Endothelial cell of umbilical vein (primary cell): ENCODE data around the gene NUP214. TPM values are rescaled to one million over a fixed set of nuclear protein-coding genes. Genes with fewer than 3 reads are reported as not detected.

Experiments
- BruUV-seq: library from RNA; stranded (reverse); fragments of 400-500 nt; replicated peaks from 2 replicates; lab custom pipeline; 2021; lab: Mats Ljungman, UMichigan
- CTCF ChIA-PET: fragments of 300-600, 350-600 bp; sonication (Branson Sonifier 250); formaldehyde crosslinking; loops from one replicate; lab custom pipeline; 2021; ENCODE audit warnings: antibody characterized with exemption, inconsistent platforms; lab: Charles Lee
- POLR2A ChIA-PET: fragments of 300-600, 350-600 bp; sonication (Branson Sonifier 250); formaldehyde crosslinking; loops from one replicate; lab custom pipeline; 2021; ENCODE audit warnings: antibody characterized with exemption, inconsistent platforms; lab: Charles Lee
- DNase-seq: peaks from one replicate; pipeline ENCODE4 v3.0.0-alpha.2; 2011; ENCODE audit warnings: low read depth, low spot score
- FAIRE-seq: peaks from 2 replicates; lab custom pipeline; 2011; peaks lifted over from hg19 to GRCh38; lab: Jason Lieb, UNC
- H2AFZ ChIP-seq: 2 replicates; pipeline ENCODE4 v1.6.0; 2012; ENCODE audit warnings: low read depth, low read length, control low read depth, inconsistent platforms
- H3K27ac ChIP-seq: 2 replicates; pipeline ENCODE4 v1.5.1; 2011; ENCODE audit warnings: low read depth, mild to moderate bottlenecking, control low read depth, low read length, moderate library complexity; ENCODE audit not compliant: insufficient read depth
- H3K27me3 ChIP-seq, 2 experiments: 2 replicates each; pipeline versions ENCODE4 v1.6.0 to v1.6.1; 2011; ENCODE audit warnings: low read length in 2 of 2, mixed read lengths in 1 of 2; ENCODE audit not compliant: control insufficient read depth in 2 of 2, insufficient read depth in 2 of 2
- H3K36me3 ChIP-seq, 2 experiments: 2 replicates in 1 of 2; 3 replicates in 1 of 2; pipeline ENCODE4 v1.5.1; 2011; ENCODE audit warnings: low read length in 2 of 2, mild to moderate bottlenecking in 1 of 2, moderate library complexity in 1 of 2; ENCODE audit not compliant: control insufficient read depth in 2 of 2, insufficient read depth in 2 of 2; ENCODE audit errors: extremely low read depth in 1 of 2
- H3K4me1 ChIP-seq: 3 replicates; pipeline ENCODE4 v1.5.1; 2011; ENCODE audit warnings: mild to moderate bottlenecking, low read length; ENCODE audit not compliant: control insufficient read depth, insufficient read depth; ENCODE audit errors: extremely low read depth
- H3K4me2 ChIP-seq: 2 replicates; pipeline ENCODE4 v1.6.1; 2011; ENCODE audit warnings: low read length, control low read depth, mixed read lengths; ENCODE audit not compliant: insufficient read depth
- H3K4me3 ChIP-seq, 3 experiments: fragments of 200-600 bp in 1 of 3; sonication (generic), shearing (Covaris generic) in 1 of 3; replicated peaks in 1 of 3; 2 replicates each; pipeline ENCODE4 v1.5.1; 2011 to 2016; ENCODE audit warnings: control low read depth in 3 of 3, low read length in 3 of 3, mild to moderate bottlenecking in 2 of 3, inconsistent platforms in 1 of 3, low read depth in 1 of 3, moderate library complexity in 1 of 3; ENCODE audit not compliant: insufficient read depth in 1 of 3
- H3K79me2 ChIP-seq: 2 replicates; pipeline ENCODE4 v1.6.0; 2012; ENCODE audit warnings: low read length, inconsistent platforms; ENCODE audit not compliant: control insufficient read depth, insufficient read depth
- H3K9ac ChIP-seq: replicated peaks from 2 replicates; pipeline ENCODE3; 2011; ENCODE audit warnings: low read length, control low read depth; ENCODE audit not compliant: insufficient read depth; ENCODE audit errors: extremely low read depth
- H3K9me1 ChIP-seq: replicated peaks from 3 replicates; pipeline ENCODE4 v1.6.0; 2011; ENCODE audit warnings: mild to moderate bottlenecking, low read length; ENCODE audit not compliant: control insufficient read depth, insufficient read depth; ENCODE audit errors: extremely low read depth
- H3K9me3 ChIP-seq: replicated peaks from 2 replicates; pipeline ENCODE4 v1.5.1; 2012; ENCODE audit warnings: low read length, inconsistent platforms; ENCODE audit not compliant: control insufficient read depth, insufficient read depth
- H4K20me1 ChIP-seq: replicated peaks from 2 replicates; pipeline ENCODE3; 2011; ENCODE audit warnings: mild to moderate bottlenecking, low read length; ENCODE audit not compliant: control insufficient read depth, insufficient read depth; ENCODE audit errors: extremely low read depth
- EZH2 ChIP-seq: IDR thresholded peaks from 2 replicates; pipeline ENCODE4 v1.6.1; 2012; ENCODE audit warnings: borderline replicate concordance, low read depth, mild to moderate bottlenecking, moderate library complexity, low read length, inconsistent platforms; ENCODE audit not compliant: severe bottlenecking
- FOS ChIP-seq: IDR thresholded peaks from 2 replicates; pipeline ENCODE4 v1.6.1; 2011; ENCODE audit warnings: mild to moderate bottlenecking, low read length, moderate library complexity, borderline replicate concordance; ENCODE audit not compliant: insufficient read depth
- GATA2 ChIP-seq: IDR thresholded peaks from 2 replicates; pipeline ENCODE4 v1.7.0; 2011; ENCODE audit warnings: low read depth, mild to moderate bottlenecking, moderate library complexity, mixed read lengths, low read length; ENCODE audit not compliant: insufficient read length, insufficient read depth
- JUN ChIP-seq: IDR thresholded peaks from 2 replicates; pipeline ENCODE4 v1.6.1; 2011; ENCODE audit warnings: borderline replicate concordance, low read depth; ENCODE audit not compliant: insufficient read length, insufficient read depth
- MYC ChIP-seq: IDR thresholded peaks from one replicate; pipeline ENCODE4 v1.6.1; 2011; ENCODE audit warnings: mild to moderate bottlenecking, low read depth, low read length
- POLR2A ChIP-seq: IDR thresholded peaks from 2 replicates; pipeline ENCODE4 v1.6.1; 2012; ENCODE audit warnings: low read depth, mild to moderate bottlenecking, control low read depth, low read length
- POLR2AphosphoS5 ChIP-seq: IDR thresholded peaks from 2 replicates; pipeline ENCODE4 v1.6.1; 2012; ENCODE audit warnings: low read depth, mild to moderate bottlenecking, control low read depth, low read length, moderate library complexity; ENCODE audit not compliant: insufficient read depth
- dilution Hi-C: fragments of 300-500 bp; cut with MboI; formaldehyde crosslinking; loops from one replicate; pipeline ENCODE4 v1.15.0; 2019; ENCODE audit warnings: low sequenced_read_pairs; ENCODE audit not compliant: extremely low pct_ligation_motif_present
- intact Hi-C: fragments of 100-400 bp; cut with micrococcal nuclease; formaldehyde crosslinking; loops from one replicate; pipeline ENCODE4 v1.10.0; 2022
- polyA plus RNA-seq, 4 experiments: library from polyadenylated mRNA; depleted of rRNA in 3 of 4; stranded (reverse) in 3 of 4; unstranded in 1 of 4; fragments of >200 nt; gene quantifications; 2 replicates each; pipeline versions ENCODE4 v1.2.1 to v1.2.3, GENCODE V29; 2011 to 2012; ENCODE audit warnings: missing spikeins in 1 of 4
- small RNA-seq: library from RNA; depleted of rRNA; stranded (forward); fragments of <200 nt; gene quantifications from one replicate; pipeline ENCODE3, GENCODE V24; 2012; ENCODE audit warnings: low replicate concordance, low read depth; ENCODE audit not compliant: insufficient read depth, insufficient read length
- total RNA-seq: library from RNA; stranded (reverse); gene quantifications from 2 replicates; pipeline ENCODE4 v1.2.3, GENCODE V29; 2021
- TF ChIP-seq, protein P1 (sequence below), 2 donors: IDR thresholded peaks; 1 replicate in 1 of 2; 2 replicates in 1 of 2; pipeline ENCODE4 v1.5.1; 2011; ENCODE audit warnings: low read length in 2 of 2, mild to moderate bottlenecking in 2 of 2, moderate library complexity in 2 of 2, control low read depth in 1 of 2, inconsistent platforms in 1 of 2, low read depth in 1 of 2; ENCODE audit not compliant: insufficient read depth in 1 of 2; ENCODE audit errors: extremely low read depth in 1 of 2
- TF ChIP-seq, protein P2 (sequence below): IDR thresholded peaks from 2 replicates; pipeline ENCODE4 v1.6.1; 2011; ENCODE audit not compliant: insufficient read depth, insufficient read length

Gene NUP214
- total and polyA plus RNA-seq, 2 donors (not counting 3 experiments of a cell fraction or from before 2014, with no cell fraction given), result 28.7 to 65.9 TPM

DNA sequence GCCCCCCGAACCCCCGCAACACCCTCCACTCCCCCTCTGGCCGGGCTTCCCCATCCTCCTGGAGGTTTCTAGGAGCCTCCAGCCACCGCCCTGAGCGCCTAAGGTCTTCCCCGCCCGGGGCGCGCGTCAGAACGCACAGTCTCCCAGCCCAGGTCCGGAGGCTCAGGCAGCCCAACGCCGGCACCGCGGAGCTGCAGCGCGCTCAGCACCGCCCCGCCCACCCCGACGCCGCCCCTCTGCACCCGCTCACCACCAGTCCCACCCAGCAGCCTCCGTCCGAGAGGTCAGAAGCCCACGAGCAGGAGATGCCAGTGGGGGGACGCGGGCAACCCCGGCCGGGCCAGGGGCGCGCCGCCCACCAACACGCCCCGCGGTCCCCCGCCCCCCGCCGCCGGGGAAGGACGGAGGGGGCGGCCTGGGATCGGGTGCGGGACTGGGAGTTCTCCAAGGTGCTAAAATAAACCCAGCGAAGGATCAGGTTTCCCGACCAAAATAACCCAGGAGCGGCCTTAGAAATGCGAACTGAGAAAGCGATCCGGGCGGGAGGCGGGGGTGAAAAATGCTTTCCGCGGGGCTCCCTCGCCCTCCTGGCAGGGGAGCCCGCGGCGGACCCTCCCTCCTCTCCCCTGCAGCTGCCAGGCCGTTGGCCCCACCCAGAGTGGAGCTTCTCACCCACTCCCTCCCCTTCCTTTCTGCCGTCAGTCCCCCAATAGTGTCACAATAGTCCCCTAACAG lies 157.5 kb downstream of the NUP214 start:
- Histone ChIP-seq H3K36me3 (no peaks in the 10 kb centered on the region), H3K4me1 (no peaks in the 10 kb centered on the region), H3K4me3 (peak overlapping the region in 1 of 3 experiments; percentile 22), H3K27ac (no peak overlapping the region), H3K79me2 (no peaks in the 10 kb centered on the region), H2AFZ (no peak overlapping the region), H3K9me1 (no peaks in the 10 kb centered on the region), H3K9me3 (no peaks in the 10 kb centered on the region), H3K27me3 (peaks cover 20 to 23% of the 10 kb centered on the region in 2 experiments), H3K4me2 (no peak overlapping the region), H4K20me1 (no peaks in the 10 kb centered on the region), H3K9ac (no peak overlapping the region)
- TF ChIP-seq MYC (no peak), FOS (no peak), JUN (no peak), GATA2 (no peak), POLR2A (no peak), POLR2AphosphoS5 (no peak), EZH2 (no peak)
- TF ChIP-seq, protein P1, sequence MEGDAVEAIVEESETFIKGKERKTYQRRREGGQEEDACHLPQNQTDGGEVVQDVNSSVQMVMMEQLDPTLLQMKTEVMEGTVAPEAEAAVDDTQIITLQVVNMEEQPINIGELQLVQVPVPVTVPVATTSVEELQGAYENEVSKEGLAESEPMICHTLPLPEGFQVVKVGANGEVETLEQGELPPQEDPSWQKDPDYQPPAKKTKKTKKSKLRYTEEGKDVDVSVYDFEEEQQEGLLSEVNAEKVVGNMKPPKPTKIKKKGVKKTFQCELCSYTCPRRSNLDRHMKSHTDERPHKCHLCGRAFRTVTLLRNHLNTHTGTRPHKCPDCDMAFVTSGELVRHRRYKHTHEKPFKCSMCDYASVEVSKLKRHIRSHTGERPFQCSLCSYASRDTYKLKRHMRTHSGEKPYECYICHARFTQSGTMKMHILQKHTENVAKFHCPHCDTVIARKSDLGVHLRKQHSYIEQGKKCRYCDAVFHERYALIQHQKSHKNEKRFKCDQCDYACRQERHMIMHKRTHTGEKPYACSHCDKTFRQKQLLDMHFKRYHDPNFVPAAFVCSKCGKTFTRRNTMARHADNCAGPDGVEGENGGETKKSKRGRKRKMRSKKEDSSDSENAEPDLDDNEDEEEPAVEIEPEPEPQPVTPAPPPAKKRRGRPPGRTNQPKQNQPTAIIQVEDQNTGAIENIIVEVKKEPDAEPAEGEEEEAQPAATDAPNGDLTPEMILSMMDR (IDR thresholded peaks at IDR 0.05; ENCODE audit: extremely low read depth in 1 of 2, insufficient read depth in 1 of 2, low read depth in 1 of 2, low read length in 2 of 2), result no peak
- TF ChIP-seq, protein P2, sequence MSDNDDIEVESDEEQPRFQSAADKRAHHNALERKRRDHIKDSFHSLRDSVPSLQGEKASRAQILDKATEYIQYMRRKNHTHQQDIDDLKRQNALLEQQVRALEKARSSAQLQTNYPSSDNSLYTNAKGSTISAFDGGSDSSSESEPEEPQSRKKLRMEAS, result no peak
- no peak for FAIRE-seq
- intact Hi-C loops (no loop called here), dilution Hi-C loops (no loop called here)
- POLR2A ChIA-PET, result no interaction called here
- CTCF ChIA-PET, result interaction anchor here (0.8 kb wide), 1 partner anchor 54 kb away, joined by 3 read pairs; no protein-coding TSS in a partner anchor
- BruUV-seq, result no TSS peak
- DNase-seq, result peak; percentile 19

Small RNA genes within 50 kb of the gene (small RNA-seq; reads per million reads assigned to genes)
- not detected for gene RNU6-881P

Other genes with a start within 250 kb of the NUP214 start
- gene QRFP, start 228.8 kb upstream of the NUP214 start, total RNA-seq, result not detected in 2 replicates
- gene QRFP, start 228.8 kb upstream of the NUP214 start, polyA plus RNA-seq, result not detected in 2 replicates
- gene FIBCD1, start 186.3 kb upstream of the NUP214 start, total RNA-seq, result not detected in 2 replicates
- 0.14 and 0.29 TPM in 2 replicates for gene FIBCD1, start 186.3 kb upstream of the NUP214 start, polyA plus RNA-seq
- 0.12 and 0.38 TPM in 2 replicates for gene LAMC3, start 116.4 kb upstream of the NUP214 start, total RNA-seq
- 0.13 and 0.18 TPM in 2 replicates for gene LAMC3, start 116.4 kb upstream of the NUP214 start, polyA plus RNA-seq
- 35.3 and 39.7 TPM in 2 replicates for gene AIF1L, start 29.1 kb upstream of the NUP214 start, total RNA-seq
- 17.8 and 19.8 TPM in 2 replicates for gene AIF1L, start 29.1 kb upstream of the NUP214 start, polyA plus RNA-seq
- 26.6 and 34.0 TPM in 2 replicates for gene FAM78A, start 150.9 kb downstream of the NUP214 start, total RNA-seq
- gene FAM78A, start 150.9 kb downstream of the NUP214 start, polyA plus RNA-seq, result 37.4 and 45.9 TPM in 2 replicates
- gene PLPP7, start 164.1 kb downstream of the NUP214 start, total RNA-seq, result 0.83 and 2.1 TPM in 2 replicates
- gene PLPP7, start 164.1 kb downstream of the NUP214 start, polyA plus RNA-seq, result 2.7 and 3.8 TPM in 2 replicates